ENCODE results near the gene HOXC5.

DNA sequence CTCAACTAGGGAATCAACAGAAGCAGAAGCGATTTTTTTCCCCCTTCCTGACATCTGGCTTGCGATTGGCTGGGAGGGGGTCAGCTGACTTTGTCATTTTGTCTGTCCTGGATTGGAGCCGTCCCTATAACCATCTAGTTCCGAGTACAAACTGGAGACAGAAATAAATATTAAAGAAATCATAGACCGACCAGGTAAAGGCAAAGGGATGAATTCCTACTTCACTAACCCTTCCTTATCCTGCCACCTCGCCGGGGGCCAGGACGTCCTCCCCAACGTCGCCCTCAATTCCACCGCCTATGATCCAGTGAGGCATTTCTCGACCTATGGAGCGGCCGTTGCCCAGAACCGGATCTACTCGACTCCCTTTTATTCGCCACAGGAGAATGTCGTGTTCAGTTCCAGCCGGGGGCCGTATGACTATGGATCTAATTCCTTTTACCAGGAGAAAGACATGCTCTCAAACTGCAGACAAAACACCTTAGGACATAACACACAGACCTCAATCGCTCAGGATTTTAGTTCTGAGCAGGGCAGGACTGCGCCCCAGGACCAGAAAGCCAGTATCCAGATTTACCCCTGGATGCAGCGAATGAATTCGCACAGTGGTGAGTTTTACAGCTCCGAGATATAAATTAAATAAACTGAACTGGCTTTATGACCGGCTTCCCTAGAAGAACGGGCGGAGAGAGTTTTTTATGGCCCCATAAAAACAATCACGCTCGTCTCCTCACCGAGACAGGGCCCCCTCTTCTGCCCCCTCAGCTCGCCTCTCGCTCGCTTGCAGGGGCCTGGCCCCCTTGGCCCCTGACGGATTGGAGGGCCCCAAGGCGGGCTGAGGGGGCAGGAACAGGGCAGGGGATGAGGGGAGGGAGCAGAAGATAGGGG is 4.3 kb upstream of the HOXC5 start, which contains the start of gene HOXC6:
- no peak for TF ChIP-seq CTCF (IDR thresholded peaks at IDR 0.05)
- no peak for TF ChIP-seq POLR2A (IDR thresholded peaks at IDR 0.05)

Measured in lower leg skin (tissue), 3 donors.